Activated T-cell treated with anti-CD3 and anti-CD28 coated beads, Interleukin-2, amount 50 U/mL, for 4 hours (primary cell): ENCODE results near the gene UTP14C. TPM values are rescaled to one million over a fixed set of nuclear protein-coding genes. Genes with fewer than 3 reads are reported as not detected.
"Not testable (repeated sequence)": the region's sequence is repeated elsewhere in the genome, so short reads cannot be mapped to it uniquely, and the experiment has no call there.

ENCODE experiments used
- ATAC-seq, 2 donors: fragments of 200-7000 bp; cut with Tn5 transposase; one replicate each; pipeline ENCODE4 v1.10.0; 2021
- DNase-seq: peaks from one replicate; pipeline ENCODE4 v3.0.0-alpha.2; 2020
- H3K27me3 Mint-ChIP-seq: one replicate; pipeline ENCODE4 v1.8.0; 2021; ENCODE audit warnings: low read depth, mixed read lengths
- H3K36me3 Mint-ChIP-seq: one replicate; pipeline ENCODE4 v1.8.0; 2022; ENCODE audit warnings: mixed read lengths; ENCODE audit not compliant: insufficient read depth
- H3K4me1 Mint-ChIP-seq: one replicate; pipeline ENCODE4 v1.8.0; 2021; ENCODE audit warnings: low read depth, mixed read lengths
- H3K4me3 Mint-ChIP-seq: one replicate; pipeline ENCODE4 v1.8.0; 2021; ENCODE audit warnings: mild to moderate bottlenecking, moderate library complexity, mixed read lengths
- H3K9me3 Mint-ChIP-seq: one replicate; pipeline ENCODE4 v1.8.0; 2021; ENCODE audit warnings: mixed read lengths
- total RNA-seq, 3 donors: library from RNA; stranded (reverse); gene quantifications; one replicate each; pipeline ENCODE4 v1.2.1, GENCODE V29; 2021

Gene UTP14C, protein sequence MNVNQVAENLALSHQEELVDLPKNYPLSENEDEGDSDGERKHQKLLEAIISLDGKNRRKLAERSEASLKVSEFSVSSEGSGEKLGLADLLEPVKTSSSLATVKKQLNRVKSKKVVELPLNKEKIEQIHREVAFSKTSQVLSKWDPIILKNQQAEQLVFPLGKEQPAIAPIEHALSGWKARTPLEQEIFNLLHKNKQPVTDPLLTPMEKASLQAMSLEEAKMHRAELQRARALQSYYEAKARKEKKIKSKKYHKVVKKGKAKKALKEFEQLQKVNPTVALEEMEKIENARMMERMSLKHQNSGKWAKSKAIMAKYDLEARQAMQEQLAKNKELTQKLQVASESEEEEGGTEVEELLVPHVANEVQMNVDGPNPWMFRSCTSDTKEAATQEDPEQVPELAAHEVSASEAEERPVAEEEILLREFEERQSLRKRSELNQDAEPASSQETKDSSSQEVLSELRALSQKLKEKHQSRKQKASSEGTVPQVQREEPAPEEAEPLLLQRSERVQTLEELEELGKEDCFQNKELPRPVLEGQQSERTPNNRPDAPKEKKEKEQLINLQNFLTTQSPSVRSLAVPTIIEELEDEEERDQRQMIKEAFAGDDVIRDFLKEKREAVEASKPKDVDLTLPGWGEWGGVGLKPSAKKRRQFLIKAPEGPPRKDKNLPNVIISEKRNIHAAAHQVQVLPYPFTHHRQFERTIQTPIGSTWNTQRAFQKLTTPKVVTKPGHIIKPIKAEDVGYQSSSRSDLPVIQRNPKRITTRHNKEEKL
- 10 to 100 TPM in 2 of 3 donors, 1 to 10 TPM in 1; 9.5 to 10.3 (median 10.0) TPM for total RNA-seq

DNA sequence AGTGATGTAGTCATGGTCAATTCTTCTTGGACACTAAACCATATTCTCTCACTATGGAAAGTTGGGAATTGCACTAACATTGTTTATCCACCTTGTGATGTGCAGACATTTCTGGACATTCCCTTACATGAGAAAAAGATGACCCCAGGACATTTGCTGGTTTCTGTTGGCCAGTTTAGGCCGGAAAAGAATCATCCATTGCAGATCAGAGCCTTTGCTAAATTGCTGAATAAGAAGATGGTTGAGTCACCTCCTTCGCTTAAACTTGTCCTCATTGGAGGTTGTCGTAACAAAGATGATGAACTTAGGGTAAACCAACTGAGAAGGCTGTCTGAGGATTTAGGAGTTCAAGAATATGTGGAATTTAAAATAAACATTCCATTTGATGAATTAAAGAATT, at the start of gene UTP14C:
Gene UTP14C, plus strand, starts transcription at position 211 of the 400 bp plus-strand sequence. CDS start 4,114 bp downstream, outside the sequence.
- Mint-ChIP-seq H3K27me3 (no peaks in the 10 kb centered on the region), H3K36me3 (peaks cover 73% of the 10 kb centered on the region), H3K9me3 (peaks cover 9% of the 10 kb centered on the region), H3K4me3 (no peak within 1 kb of the TSS), H3K4me1 (peaks cover 20% of the 10 kb centered on the region)
- ATAC-seq, result no peak
- DNase-seq, result no peak

DNA sequence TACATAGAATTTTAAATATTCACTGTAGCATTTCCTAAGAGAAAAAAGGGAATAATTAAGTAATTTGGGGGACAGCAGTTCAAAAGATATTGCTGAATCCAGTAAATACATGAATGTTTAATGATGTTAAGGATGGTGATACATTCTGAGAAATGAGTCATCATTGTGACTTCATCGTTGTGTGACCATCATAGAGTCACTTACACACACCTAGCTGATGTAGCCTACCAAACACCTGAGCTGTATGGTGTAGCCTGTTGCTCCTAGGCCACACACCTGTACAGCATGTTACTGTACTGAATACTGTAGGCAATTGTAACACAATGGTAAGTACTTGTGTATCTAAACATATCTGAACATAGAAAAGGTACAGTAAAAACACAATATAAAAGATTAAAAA, 48.1 kb upstream of the UTP14C start:
- H3K9me3 Mint-ChIP-seq, result no peaks in the 10 kb centered on the region
- H3K27me3 Mint-ChIP-seq, result no peaks in the 10 kb centered on the region
- no peak for DNase-seq
- no peak for ATAC-seq
- no peak overlapping the region for H3K4me3 Mint-ChIP-seq
- peaks cover 3% of the 10 kb centered on the region for H3K4me1 Mint-ChIP-seq
- no peaks in the 10 kb centered on the region for H3K36me3 Mint-ChIP-seq

DNA sequence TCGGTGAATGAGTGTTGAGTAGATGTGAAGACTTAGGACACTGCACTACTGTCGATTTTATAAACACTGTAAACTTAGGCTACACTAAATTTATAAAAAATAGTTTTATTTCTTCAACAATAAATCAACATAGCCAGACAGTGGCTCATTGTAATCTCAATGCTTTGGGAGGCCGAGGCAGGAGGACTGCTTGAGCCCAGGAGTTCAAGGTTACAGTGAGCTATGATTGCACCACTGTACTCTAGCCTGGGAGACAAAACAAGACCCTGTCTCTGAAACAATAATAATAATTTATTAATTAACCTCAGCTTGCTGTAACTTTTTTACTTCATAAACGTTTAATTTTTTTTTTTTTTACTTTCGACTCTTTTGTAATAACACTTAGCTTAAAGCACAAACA, 47.6 kb upstream of the UTP14C start:
- DNase-seq (no peak), ATAC-seq (no peak)
- H3K27me3 Mint-ChIP-seq, result no peaks in the 10 kb centered on the region
- no peak overlapping the region for H3K4me3 Mint-ChIP-seq
- H3K36me3 Mint-ChIP-seq, result no peaks in the 10 kb centered on the region
- H3K9me3 Mint-ChIP-seq, result no peaks in the 10 kb centered on the region
- peaks cover 3% of the 10 kb centered on the region for H3K4me1 Mint-ChIP-seq

DNA sequence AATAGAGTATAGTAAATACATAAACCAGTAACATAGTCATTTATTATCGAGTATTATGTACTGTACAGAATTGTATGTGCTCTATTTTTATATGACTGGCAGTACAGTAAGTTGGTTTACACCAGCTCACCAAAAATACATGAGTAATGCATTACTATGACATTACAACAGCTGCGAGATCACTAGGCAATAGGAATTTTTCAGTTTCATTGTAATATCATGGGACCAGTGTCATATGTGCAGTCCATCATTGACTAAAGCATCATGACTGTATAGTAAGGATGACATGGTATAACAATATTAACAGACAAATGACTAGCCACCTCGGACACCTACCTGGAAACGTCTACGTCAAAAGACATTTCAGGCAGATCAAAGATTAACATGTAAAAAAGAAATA, 46.9 kb upstream of the UTP14C start:
- DNase-seq (no peak), ATAC-seq (no peak)
- no peaks in the 10 kb centered on the region for H3K27me3 Mint-ChIP-seq
- no peaks in the 10 kb centered on the region for H3K36me3 Mint-ChIP-seq
- no peak overlapping the region for H3K4me3 Mint-ChIP-seq
- no peaks in the 10 kb centered on the region for H3K9me3 Mint-ChIP-seq
- H3K4me1 Mint-ChIP-seq, result no peaks in the 10 kb centered on the region

DNA sequence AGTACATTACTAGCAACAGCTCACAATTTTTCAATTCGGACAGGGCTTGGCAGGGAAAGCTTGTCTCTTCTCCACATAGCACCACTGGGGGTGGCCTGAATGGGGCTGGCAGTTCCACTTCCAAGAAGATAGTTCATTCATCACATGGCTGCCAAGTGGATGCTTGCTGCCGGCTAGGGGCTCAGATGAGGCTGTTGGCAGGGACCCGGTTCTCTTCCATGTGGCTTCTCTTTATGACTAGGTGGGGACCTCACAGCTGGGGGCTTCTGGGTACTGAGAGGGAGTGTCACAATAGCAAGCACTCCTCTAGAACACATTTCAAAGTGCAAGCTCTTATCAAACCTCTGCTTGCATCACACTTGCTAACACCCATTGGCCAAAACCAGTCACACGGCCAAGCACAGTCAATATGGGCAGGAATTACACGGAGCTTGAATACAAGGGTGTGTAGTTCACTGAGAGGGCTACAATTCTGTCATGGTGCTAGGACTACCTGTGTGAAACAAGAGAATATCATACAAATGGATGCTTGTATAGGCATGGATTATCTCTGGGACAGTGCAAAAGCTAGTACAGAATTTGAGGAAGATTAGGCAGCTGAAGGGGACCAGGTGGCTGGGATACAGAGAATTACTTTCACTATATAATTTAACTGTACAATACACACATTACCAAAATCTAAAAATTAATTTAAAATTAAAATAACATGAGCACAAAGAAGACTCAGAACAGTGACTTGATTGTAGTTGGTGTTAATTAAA, 45.5 kb upstream of the UTP14C start:
- Mint-ChIP-seq H3K4me3 (no peak overlapping the region), H3K4me1 (no peaks in the 10 kb centered on the region), H3K36me3 (no peaks in the 10 kb centered on the region), H3K9me3 (peaks cover under 1% of the 10 kb centered on the region), H3K27me3 (no peaks in the 10 kb centered on the region)
- ATAC-seq (no peak), DNase-seq (no peak)

DNA sequence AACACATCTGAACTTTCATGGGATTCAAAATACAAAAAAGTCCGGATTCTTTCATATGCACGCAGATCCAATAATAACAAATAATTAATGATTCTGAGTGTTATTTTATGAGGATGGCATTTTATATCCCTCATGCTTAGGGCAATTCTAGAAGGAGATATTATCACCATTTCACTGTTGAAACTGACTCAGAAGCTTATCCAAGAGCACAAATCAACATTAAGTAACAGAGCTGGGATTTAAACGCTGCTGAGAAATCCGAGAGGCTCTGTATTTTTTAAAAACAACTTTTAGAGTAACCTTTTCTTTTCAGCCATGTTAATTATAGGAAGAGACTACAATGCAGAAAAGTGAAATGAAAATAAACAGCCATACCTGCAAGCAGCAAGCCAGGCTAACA, 43.6 kb upstream of the UTP14C start:
- Mint-ChIP-seq H3K27me3 (no peaks in the 10 kb centered on the region), H3K4me3 (no peak overlapping the region), H3K4me1 (no peaks in the 10 kb centered on the region), H3K36me3 (peaks cover 3% of the 10 kb centered on the region), H3K9me3 (peaks cover 8% of the 10 kb centered on the region)
- ATAC-seq (no peak), DNase-seq (no peak)

DNA sequence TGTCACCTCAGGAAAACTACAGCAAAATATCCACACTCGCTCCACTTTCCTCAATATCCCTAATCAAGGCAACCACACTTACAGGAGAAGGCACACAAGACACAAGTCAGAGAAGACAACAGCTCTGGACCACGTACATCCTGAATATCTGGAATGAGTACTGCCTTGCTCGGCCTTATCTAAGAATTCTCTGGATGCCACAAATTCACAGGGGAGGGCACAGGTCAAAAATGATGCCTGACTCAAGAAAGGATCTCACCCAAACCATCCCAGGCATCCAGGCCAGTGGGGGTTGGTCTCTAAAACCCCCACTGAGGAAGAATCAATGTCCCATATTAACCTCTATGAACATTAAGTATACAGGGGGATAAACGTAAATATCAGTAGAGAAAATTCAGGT, 43.1 kb upstream of the UTP14C start:
- H3K9me3 Mint-ChIP-seq, result peaks cover 8% of the 10 kb centered on the region
- ATAC-seq (no peak), DNase-seq (no peak)
- no peak overlapping the region for H3K4me3 Mint-ChIP-seq
- H3K36me3 Mint-ChIP-seq, result peaks cover 3% of the 10 kb centered on the region
- no peaks in the 10 kb centered on the region for H3K27me3 Mint-ChIP-seq
- H3K4me1 Mint-ChIP-seq, result no peaks in the 10 kb centered on the region

DNA sequence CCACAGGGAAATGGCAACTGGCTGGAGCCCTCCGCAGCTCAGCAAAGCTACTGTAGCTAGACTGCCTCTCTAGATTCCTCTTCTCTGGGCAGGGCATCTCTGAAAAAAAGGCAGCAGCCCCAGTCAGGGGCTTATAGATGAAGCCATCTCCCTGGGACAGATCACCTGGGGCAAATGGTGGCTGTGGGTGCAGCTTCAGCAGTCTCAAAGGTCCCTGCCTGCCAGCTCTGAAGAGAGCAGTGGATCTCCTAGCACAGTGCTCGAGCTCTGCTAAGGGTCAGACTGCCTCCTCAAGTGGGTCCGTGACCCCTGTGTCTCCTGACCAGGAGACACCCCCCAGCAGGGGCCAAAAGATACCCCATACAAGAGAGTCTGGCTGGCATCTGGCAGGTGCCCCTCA, 41.2 kb upstream of the UTP14C start:
- H3K4me1 Mint-ChIP-seq, ATAC-seq, DNase-seq, H3K9me3 Mint-ChIP-seq, H3K4me3 Mint-ChIP-seq, H3K36me3 Mint-ChIP-seq, H3K27me3 Mint-ChIP-seq: not testable (repeated sequence)

DNA sequence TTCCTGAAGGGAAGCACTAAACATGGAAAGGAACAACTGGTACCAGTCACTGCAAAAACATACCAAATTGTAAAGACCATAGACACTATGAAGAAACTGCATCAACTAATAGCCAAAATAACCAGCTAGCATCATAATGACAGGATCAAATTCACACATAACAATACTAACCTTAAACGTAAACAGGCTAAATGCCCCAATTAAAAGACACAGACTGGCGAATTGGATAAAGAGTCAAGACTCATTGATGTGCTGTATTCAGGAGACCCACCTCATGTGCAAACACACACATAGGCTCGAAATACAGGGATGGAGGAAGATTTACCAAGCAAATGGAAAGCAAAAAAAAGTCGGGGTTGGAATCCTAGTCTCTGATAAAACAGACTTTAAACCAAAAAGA, 39.6 kb upstream of the UTP14C start:
- H3K27me3 Mint-ChIP-seq, ATAC-seq, H3K9me3 Mint-ChIP-seq, H3K36me3 Mint-ChIP-seq, H3K4me1 Mint-ChIP-seq, DNase-seq, H3K4me3 Mint-ChIP-seq: not testable (repeated sequence)

DNA sequence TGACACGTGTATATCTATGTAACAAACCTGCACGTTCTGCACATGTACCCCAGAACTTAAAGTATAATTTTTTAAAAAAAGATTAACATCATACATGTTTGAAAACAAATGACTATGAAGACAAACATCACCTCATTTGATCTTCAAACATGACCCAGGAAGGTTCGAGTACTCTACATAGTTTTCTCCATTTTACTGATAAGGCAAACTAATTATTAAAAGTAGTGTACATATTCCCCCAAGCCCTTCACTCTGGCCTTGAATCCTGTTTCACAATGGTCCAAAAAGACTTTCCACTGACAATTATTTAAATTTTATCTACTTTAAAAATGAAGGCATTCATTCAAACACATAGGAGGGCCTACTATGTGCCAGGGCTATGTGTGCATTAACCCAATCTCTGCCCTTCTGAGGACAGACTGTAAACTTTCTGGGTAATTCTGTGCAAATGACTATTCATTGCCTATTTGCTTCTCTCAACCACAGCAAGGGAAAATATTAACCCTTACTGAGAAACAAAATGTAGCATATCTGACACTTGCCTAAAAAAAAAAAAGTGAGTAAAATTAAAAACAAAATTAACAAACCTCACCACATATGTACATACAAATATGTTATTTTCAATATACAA, 35.4 kb upstream of the UTP14C start:
- peaks cover 10% of the 10 kb centered on the region for H3K27me3 Mint-ChIP-seq
- ATAC-seq, result no peak
- no peaks in the 10 kb centered on the region for H3K4me1 Mint-ChIP-seq
- H3K9me3 Mint-ChIP-seq, result peaks cover 6% of the 10 kb centered on the region
- no peak overlapping the region for H3K4me3 Mint-ChIP-seq
- DNase-seq, result no peak
- H3K36me3 Mint-ChIP-seq, result peaks cover 2% of the 10 kb centered on the region

DNA sequence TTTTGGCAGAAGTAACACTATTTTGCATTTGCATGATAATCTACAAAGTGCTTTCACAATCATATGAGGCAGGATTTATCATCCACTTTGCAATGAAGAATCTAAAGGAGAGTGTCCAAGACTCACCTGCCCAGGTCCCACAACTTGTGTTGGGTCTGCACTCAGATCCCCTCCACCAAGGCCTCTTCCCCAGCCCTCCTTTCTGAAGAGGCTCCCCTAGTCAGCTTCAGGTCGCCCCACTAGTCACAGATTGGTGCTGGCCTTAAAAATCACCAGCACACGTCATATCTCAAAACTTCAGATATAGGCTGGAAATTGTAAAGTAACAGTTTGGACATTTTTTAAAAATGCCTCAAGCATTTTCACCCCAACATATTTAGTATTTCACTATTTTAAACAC, 30.8 kb upstream of the UTP14C start:
- no peak overlapping the region for H3K4me3 Mint-ChIP-seq
- DNase-seq, result no peak
- no peaks in the 10 kb centered on the region for H3K36me3 Mint-ChIP-seq
- no peak for ATAC-seq
- peaks cover 11% of the 10 kb centered on the region for H3K27me3 Mint-ChIP-seq
- no peaks in the 10 kb centered on the region for H3K9me3 Mint-ChIP-seq
- H3K4me1 Mint-ChIP-seq, result no peaks in the 10 kb centered on the region

DNA sequence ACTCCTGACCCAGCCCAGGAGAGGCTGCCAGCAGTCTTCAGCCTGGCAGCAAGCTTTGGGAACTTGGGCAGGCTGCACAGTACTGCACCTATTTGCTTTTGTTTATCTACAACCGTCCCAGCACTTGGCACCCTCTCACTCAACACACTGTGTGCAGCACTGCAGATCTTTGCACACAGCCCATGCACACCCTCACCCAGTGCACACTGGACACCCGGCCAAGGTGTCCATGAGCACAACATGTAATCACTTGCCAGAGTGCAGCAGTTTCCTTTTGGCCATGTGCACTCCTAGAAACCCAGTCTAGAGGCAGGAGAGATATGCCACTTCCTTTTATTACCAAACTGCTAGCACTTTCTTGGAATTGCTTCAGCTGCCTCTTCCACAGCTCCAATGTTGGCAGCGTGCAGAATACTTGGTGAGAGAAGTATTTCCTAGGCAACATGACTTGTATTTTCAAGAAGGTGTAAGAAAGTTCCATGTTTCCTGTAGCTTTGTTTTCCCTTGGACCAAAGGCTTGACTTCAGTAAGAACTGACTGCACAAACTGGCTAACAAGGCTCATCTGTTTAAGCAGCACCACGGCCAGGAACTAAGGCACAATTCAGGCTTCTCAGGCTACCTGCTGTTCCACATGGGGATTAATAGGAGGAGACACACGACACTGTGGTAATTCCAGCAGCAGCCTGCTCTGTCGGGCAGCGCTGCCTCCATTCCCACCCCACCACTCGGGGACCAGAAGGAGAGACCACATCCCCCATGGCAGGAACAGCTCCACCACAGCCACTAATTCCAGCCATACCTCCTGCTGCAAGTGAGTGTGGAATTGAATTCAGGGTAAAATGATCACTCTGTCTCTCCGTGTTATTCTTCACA, 28.6 kb upstream of the UTP14C start:
- H3K4me3 Mint-ChIP-seq, result no peak overlapping the region
- no peaks in the 10 kb centered on the region for H3K9me3 Mint-ChIP-seq
- no peaks in the 10 kb centered on the region for H3K4me1 Mint-ChIP-seq
- H3K36me3 Mint-ChIP-seq, result no peaks in the 10 kb centered on the region
- H3K27me3 Mint-ChIP-seq, result peaks cover 18% of the 10 kb centered on the region
- no peak for ATAC-seq
- DNase-seq, result no peak

DNA sequence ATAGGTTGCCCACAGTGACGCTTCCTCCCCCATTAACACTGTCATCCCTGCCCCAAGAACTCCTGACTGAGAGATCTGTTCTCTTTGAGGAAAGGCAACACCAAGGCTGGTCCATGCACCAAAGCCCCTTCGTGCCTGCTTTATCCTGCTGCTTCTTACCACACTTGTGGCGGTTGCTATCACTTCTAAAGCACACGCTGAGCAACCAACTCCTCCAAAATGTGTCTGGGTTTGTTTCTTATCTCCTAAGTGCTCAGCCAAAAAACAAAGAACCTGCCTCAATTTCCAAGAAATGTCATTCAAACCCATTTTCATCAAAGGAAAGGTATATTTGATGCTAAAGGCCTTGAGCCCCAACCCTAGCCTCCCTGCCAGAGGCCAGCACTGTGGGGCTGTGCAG, 27.9 kb upstream of the UTP14C start:
- DNase-seq (no peak), ATAC-seq (no peak)
- no peaks in the 10 kb centered on the region for H3K4me1 Mint-ChIP-seq
- H3K27me3 Mint-ChIP-seq, result peaks cover 14% of the 10 kb centered on the region
- H3K4me3 Mint-ChIP-seq, result no peak overlapping the region
- H3K36me3 Mint-ChIP-seq, result no peaks in the 10 kb centered on the region
- no peaks in the 10 kb centered on the region for H3K9me3 Mint-ChIP-seq
